IMR-90 (cell line): ENCODE results near the gene TRIM28. TPM values are rescaled to one million over a fixed set of nuclear protein-coding genes. Genes with fewer than 3 reads are reported as not detected.
A peak's percentile ranks its signal among the peaks of the same experiment; 100 is the strongest.

Experiments used
- ATAC-seq: fragments of 200-7000 bp; cut with Tn5 transposase; 2 replicates; pipeline ENCODE4 v1.9.1; 2020; ENCODE audit warnings: low read depth, mild to moderate bottlenecking, moderate library complexity
- BruUV-seq: library from RNA; stranded (reverse); fragments of 400-500 nt; replicated peaks from 2 replicates; lab custom pipeline; 2021; lab: Mats Ljungman, UMichigan
- CTCF ChIA-PET: fragments of 300-600 bp; formaldehyde crosslinking; extraction: SDS; loops from one replicate; lab custom pipeline; 2021; ENCODE audit warnings: antibody characterized with exemption; lab: Yijun Ruan, JAX
- POLR2A ChIA-PET: fragments of 300-600 bp; sonication (Branson Sonifier 250); formaldehyde crosslinking; loops from one replicate; lab custom pipeline; 2022; ENCODE audit warnings: antibody characterized with exemption; ENCODE audit not compliant: unreplicated experiment; lab: Charles Lee
- DNase-seq: peaks from one replicate; pipeline ENCODE4 v3.0.0; 2013
- H2AFZ ChIP-seq: replicated peaks from 2 replicates; pipeline ENCODE3; 2013; ENCODE audit warnings: low read length, mild to moderate bottlenecking; ENCODE audit not compliant: poor library complexity
- H2AK5ac ChIP-seq: 2 replicates; pipeline ENCODE4 v1.6.1; 2013; ENCODE audit warnings: low read depth, low read length, inconsistent platforms
- H2AK9ac ChIP-seq: replicated peaks from 2 replicates; pipeline ENCODE3; 2013; ENCODE audit warnings: mild to moderate bottlenecking, low read depth, low read length, moderate library complexity; ENCODE audit not compliant: poor library complexity
- H2BK120ac ChIP-seq: 2 replicates; pipeline ENCODE4 v1.6.1; 2013; ENCODE audit warnings: low read depth, low read length, inconsistent platforms
- H2BK15ac ChIP-seq: 3 replicates; pipeline ENCODE4 v1.6.1; 2013; ENCODE audit warnings: low read depth, low read length, inconsistent platforms
- H2BK20ac ChIP-seq: 2 replicates; pipeline ENCODE4 v1.6.1; 2013; ENCODE audit warnings: low read depth, mild to moderate bottlenecking, inconsistent platforms, low read length, moderate library complexity
- H2BK5ac ChIP-seq: 2 replicates; pipeline ENCODE4 v1.6.1; 2013; ENCODE audit warnings: mild to moderate bottlenecking, low read depth, low read length, inconsistent platforms; ENCODE audit not compliant: poor library complexity, severe bottlenecking
- H3K14ac ChIP-seq: replicated peaks from 2 replicates; pipeline ENCODE4 v1.6.1; 2013; ENCODE audit warnings: low read depth, low read length, inconsistent platforms
- H3K18ac ChIP-seq: 2 replicates; pipeline ENCODE4 v1.6.1; 2013; ENCODE audit warnings: low read depth, low read length, control low read depth
- H3K23ac ChIP-seq: 2 replicates; pipeline ENCODE4 v1.6.1; 2013; ENCODE audit warnings: low read depth, low read length, inconsistent platforms
- H3K27ac ChIP-seq: 2 replicates; pipeline ENCODE4 v1.5.1; 2013; ENCODE audit warnings: mild to moderate bottlenecking, control low read depth, low read length; ENCODE audit not compliant: insufficient read depth
- H3K27me3 ChIP-seq: 2 replicates; pipeline ENCODE4 v1.6.1; 2013; ENCODE audit warnings: low read length; ENCODE audit not compliant: control insufficient read depth, insufficient read depth
- H3K36me3 ChIP-seq: 2 replicates; pipeline ENCODE4 v1.6.1; 2013; ENCODE audit warnings: low read length, mixed read lengths; ENCODE audit not compliant: control insufficient read depth, insufficient read depth
- H3K4ac ChIP-seq: 2 replicates; pipeline ENCODE4 v1.6.1; 2013; ENCODE audit warnings: low read depth, low read length, inconsistent platforms
- H3K4me1 ChIP-seq: 2 replicates; pipeline ENCODE4 v1.6.1; 2013; ENCODE audit warnings: low read length, mixed read lengths; ENCODE audit not compliant: control insufficient read depth, insufficient read depth
- H3K4me2 ChIP-seq: 2 replicates; pipeline ENCODE4 v1.6.1; 2013; ENCODE audit warnings: low read depth, mild to moderate bottlenecking, control low read depth, low read length, moderate library complexity
- H3K4me3 ChIP-seq: 2 replicates; pipeline ENCODE4 v1.5.1; 2013; ENCODE audit warnings: low read depth, mild to moderate bottlenecking, control low read depth, low read length, moderate library complexity; ENCODE audit not compliant: insufficient read depth
- H3K56ac ChIP-seq: 2 replicates; pipeline ENCODE4 v1.6.1; 2013; ENCODE audit warnings: low read length, inconsistent platforms; ENCODE audit not compliant: insufficient read depth; ENCODE audit errors: extremely low read depth
- H3K79me1 ChIP-seq, 2 experiments: 2 replicates each; pipeline ENCODE4 v1.6.1; 2013; ENCODE audit warnings: low read length in 2 of 2, inconsistent platforms in 1 of 2, low read depth in 1 of 2
- H3K9ac ChIP-seq: 2 replicates; pipeline ENCODE4 v1.6.1; 2013; ENCODE audit warnings: low read depth, low read length, control low read depth
- H3K9me1 ChIP-seq: 2 replicates; pipeline ENCODE4 v1.6.1; 2013; ENCODE audit warnings: low read length, inconsistent platforms; ENCODE audit not compliant: insufficient read depth
- H3K9me3 ChIP-seq: 2 replicates; pipeline ENCODE4 v1.6.1; 2013; ENCODE audit warnings: low read length; ENCODE audit not compliant: control insufficient read depth, insufficient read depth
- H4K20me1 ChIP-seq: 2 replicates; pipeline ENCODE4 v1.6.1; 2013; ENCODE audit warnings: low read length, inconsistent platforms; ENCODE audit not compliant: insufficient read depth
- H4K5ac ChIP-seq: 2 replicates; pipeline ENCODE4 v1.6.1; 2013; ENCODE audit warnings: mild to moderate bottlenecking, low read depth, low read length, control low read depth
- H4K8ac ChIP-seq, 2 experiments: 2 replicates each; pipeline ENCODE4 v1.6.1; 2013; ENCODE audit warnings: low read depth in 2 of 2, low read length in 2 of 2, control low read depth in 1 of 2, inconsistent platforms in 1 of 2
- H4K91ac ChIP-seq: 2 replicates; pipeline ENCODE4 v1.6.1; 2013; ENCODE audit warnings: low read depth, low read length, inconsistent platforms; ENCODE audit not compliant: insufficient read depth
- BHLHE40 ChIP-seq: fragments of 150-350 bp; IDR thresholded peaks from 2 replicates; pipeline ENCODE4 v1.6.1; 2016; ENCODE audit warnings: mild to moderate bottlenecking, low read depth, low read length
- CTCF ChIP-seq: conservative IDR thresholded peaks from 2 replicates; pipeline ENCODE4 v1.5.1; 2012; ENCODE audit warnings: mild to moderate bottlenecking, low read depth, low read length, improper control_type of control experiment
- FOS ChIP-seq: fragments of 150-350 bp; IDR thresholded peaks from 2 replicates; pipeline ENCODE4 v1.6.1; 2016; ENCODE audit warnings: low read depth, low read length
- MAFK ChIP-seq: IDR thresholded peaks from 2 replicates; pipeline ENCODE4 v1.6.1; 2012; ENCODE audit warnings: low read depth, low read length, improper control_type of control experiment
- MXI1 ChIP-seq: IDR thresholded peaks from 2 replicates; pipeline ENCODE4 v1.6.1; 2012; ENCODE audit warnings: low read depth, mild to moderate bottlenecking, low read length, moderate library complexity, borderline replicate concordance
- NFE2L2 ChIP-seq: fragments of 150-350 bp; IDR thresholded peaks from 2 replicates; pipeline ENCODE4 v1.6.1; 2016; ENCODE audit warnings: low read depth, mild to moderate bottlenecking, low read length
- POLR2A ChIP-seq: IDR thresholded peaks from 2 replicates; pipeline ENCODE4 v1.6.1; 2012; ENCODE audit warnings: mild to moderate bottlenecking, low read depth, low read length
- RCOR1 ChIP-seq: IDR thresholded peaks from 2 replicates; pipeline ENCODE4 v1.6.1; 2012; ENCODE audit warnings: mild to moderate bottlenecking, low read length, improper control_type of control experiment; ENCODE audit not compliant: insufficient replicate concordance
- RFX5 ChIP-seq: IDR thresholded peaks from 2 replicates; pipeline ENCODE4 v1.8.0; 2012; ENCODE audit warnings: low read depth, mild to moderate bottlenecking, low read length, moderate library complexity
- WGBS, 2 experiments: methylation state at CpG; one replicate each; pipeline versions ENCODE4 v1.1.5 to v1.1.7; 2013; ENCODE audit warnings: missing lambda C conversion rate in 2 of 2; ENCODE audit not compliant: insufficient read length in 1 of 2; ENCODE audit errors: extremely low coverage in 2 of 2; 5-methylcytosine and 5-hydroxymethylcytosine counted together
- dilution Hi-C: fragments of 300-500 bp; cut with HindIII; formaldehyde crosslinking; loops from one replicate; pipeline ENCODE4 v1.14.3; 2018; ENCODE audit warnings: low sequenced_read_pairs; ENCODE audit not compliant: unreplicated experiment
- in situ Hi-C: fragments of 300-500 bp; cut with MboI; formaldehyde crosslinking; loops from 3 replicates; pipeline ENCODE4 v1.14.3; 2019; ENCODE audit warnings: low sequenced_read_pairs, inconsistent platforms, mixed read lengths
- intact Hi-C: fragments of 100-400 bp; cut with micrococcal nuclease; formaldehyde crosslinking; loops from 2 replicates; pipeline ENCODE4 v1.10.0; 2022
- polyA plus RNA-seq, 3 experiments: library from polyadenylated mRNA; depleted of rRNA; stranded (reverse); fragments of >200 nt; gene quantifications; 2 replicates each; pipeline ENCODE4 v1.2.3, GENCODE V29; 2012; ENCODE audit warnings: low replicate concordance in 1 of 3
- total RNA-seq: library from RNA; depleted of rRNA; stranded (reverse); fragments of >200 nt; gene quantifications from 2 replicates; pipeline ENCODE4 v1.2.3, GENCODE V29; 2012
- TF ChIP-seq, protein P1 (sequence below): fragments of 150-350 bp; IDR thresholded peaks from 2 replicates; pipeline ENCODE4 v1.6.1; 2017; ENCODE audit warnings: mild to moderate bottlenecking, antibody characterized with exemption, low read length, low read depth

The TRIM28 gene
- total and polyA plus RNA-seq, 2 of the 4 experiments (the other 2 are of a cell fraction) = 349 to 465 TPM

GRCh38 chr19:58516246-58516836 is 27.5 kb upstream of the TRIM28 start:
- 100% methylated on average over 5 of the region's 25 CpGs; no CpG with 5 or more reads in 1 of the 2 experiments for WGBS, 2 experiments

More at GRCh38 chr19:58516246-58516836, 27.5 kb upstream of the TRIM28 start:
- no peak overlapping the region for H3K18ac ChIP-seq
- H4K8ac ChIP-seq = no peak overlapping the region
- H3K27ac ChIP-seq = no peak overlapping the region
- no peak overlapping the region for H3K4me3 ChIP-seq
- H4K5ac ChIP-seq = no peak overlapping the region
- no peak overlapping the region for H2AK5ac ChIP-seq
- H3K36me3 ChIP-seq = peaks cover 18% of the 10 kb centered on the region
- no peak overlapping the region for H3K4me2 ChIP-seq
- H3K27me3 ChIP-seq = no peaks in the 10 kb centered on the region
- no peak overlapping the region for H4K91ac ChIP-seq
- no peak overlapping the region for H3K4ac ChIP-seq
- no peak overlapping the region for H2BK20ac ChIP-seq
- POLR2A ChIA-PET = no interaction called here
- ATAC-seq (no peak), DNase-seq (no peak)
- peaks cover 4 to 67% of the 10 kb centered on the region in 2 experiments; a peak in 3 of 4 replicates for H3K79me1 ChIP-seq
- peaks cover 8% of the 10 kb centered on the region for H3K9me1 ChIP-seq
- intact Hi-C loops = loop anchor here (5.0 kb wide), 1 partner anchor 209 kb away; the partner anchor contains the start of gene ERVK3-1
- H3K9ac ChIP-seq = no peak overlapping the region
- no peak overlapping the region for H3K23ac ChIP-seq
- TF ChIP-seq CTCF = no peak
- no peak for TF ChIP-seq RCOR1
- TF ChIP-seq BHLHE40 = no peak
- TF ChIP-seq MAFK = no peak
- TF ChIP-seq MXI1 = no peak
- no peak for TF ChIP-seq RFX5
- no peak for TF ChIP-seq POLR2A
- no peak for TF ChIP-seq FOS
- TF ChIP-seq NFE2L2 = no peak
- TF ChIP-seq, protein P1, sequence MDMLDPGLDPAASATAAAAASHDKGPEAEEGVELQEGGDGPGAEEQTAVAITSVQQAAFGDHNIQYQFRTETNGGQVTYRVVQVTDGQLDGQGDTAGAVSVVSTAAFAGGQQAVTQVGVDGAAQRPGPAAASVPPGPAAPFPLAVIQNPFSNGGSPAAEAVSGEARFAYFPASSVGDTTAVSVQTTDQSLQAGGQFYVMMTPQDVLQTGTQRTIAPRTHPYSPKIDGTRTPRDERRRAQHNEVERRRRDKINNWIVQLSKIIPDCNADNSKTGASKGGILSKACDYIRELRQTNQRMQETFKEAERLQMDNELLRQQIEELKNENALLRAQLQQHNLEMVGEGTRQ = no peak
- peak overlapping the region; percentile 28 for H2AK9ac ChIP-seq
- H3K56ac ChIP-seq = no peak overlapping the region
- no TSS peak for BruUV-seq
- no peaks in the 10 kb centered on the region for H3K9me3 ChIP-seq
- H2BK15ac ChIP-seq = no peak overlapping the region
- H2AFZ ChIP-seq = no peak overlapping the region
- CTCF ChIA-PET = no interaction called here
- in situ Hi-C loops = no loop called here
- no peak overlapping the region for H2BK120ac ChIP-seq
- no peak overlapping the region for H3K14ac ChIP-seq
- H3K4me1 ChIP-seq = peaks cover 6% of the 10 kb centered on the region
- no peak overlapping the region for H2BK5ac ChIP-seq
- dilution Hi-C loops = no loop called here
- H4K20me1 ChIP-seq = peaks cover 26% of the 10 kb centered on the region
